HG02610 (cell line): ENCODE data around the gene H3-3A.

Source experiments
- ATAC-seq: cut with Tn5 transposase; IDR thresholded peaks from one replicate; pipeline ENCODE4 v1.9.1; 2021; ENCODE audit warnings: mild to moderate bottlenecking, moderate library complexity; ENCODE audit not compliant: unreplicated experiment

Gene H3-3A

GRCh38 chr1:226110249-226111097 lies 48.0 kb downstream of the H3-3A start:
- peak; percentile 81 for ATAC-seq

DNA sequence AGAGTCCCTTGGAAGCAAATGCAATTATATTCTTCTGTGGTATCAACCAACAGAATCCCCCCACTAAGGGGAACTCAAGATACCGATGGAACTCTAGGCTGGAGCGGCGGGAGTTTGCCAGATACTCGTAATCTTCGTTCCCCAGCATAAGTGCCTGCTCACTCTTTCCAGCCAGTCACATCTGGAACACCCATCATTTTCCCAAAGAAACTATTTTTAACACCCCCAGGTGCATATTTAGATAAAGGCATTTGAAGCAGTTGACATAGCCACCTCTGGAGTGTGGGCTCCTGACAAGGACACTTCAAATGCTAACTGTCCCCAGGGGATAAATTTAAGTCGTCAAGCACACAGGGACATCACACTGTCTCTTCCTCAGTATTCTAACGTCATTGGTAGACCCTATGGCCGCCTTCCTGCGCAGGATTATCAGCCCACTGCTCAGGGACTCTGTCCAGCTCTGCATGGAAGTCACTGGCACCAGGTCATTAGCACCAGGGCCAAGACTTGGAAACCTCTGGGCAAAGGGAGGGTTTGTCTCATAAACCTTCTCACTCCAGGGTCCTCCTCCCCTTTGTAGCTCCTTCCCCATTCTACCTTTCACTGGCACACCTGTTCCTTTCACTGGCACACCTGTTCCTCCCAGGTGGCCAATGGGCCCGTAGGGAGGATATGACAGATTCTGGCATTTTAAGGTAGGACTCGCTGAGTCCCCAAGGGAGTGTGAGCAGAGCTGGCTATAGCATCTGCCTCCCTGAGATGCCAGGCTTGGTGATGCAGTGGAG lies 48.8 kb downstream of the H3-3A start:
- ATAC-seq, result no peak

GRCh38 chr1:226111883-226112261 lies 49.4 kb downstream of the H3-3A start:
- ATAC-seq, result no peak

- ATAC-seq, result no peak
Observed at GRCh38 chr1:226112626-226113025, 50.1 kb downstream of the H3-3A start.

- no peak for ATAC-seq
Observed at GRCh38 chr1:226116673-226117072, 54.2 kb downstream of the H3-3A start.

DNA sequence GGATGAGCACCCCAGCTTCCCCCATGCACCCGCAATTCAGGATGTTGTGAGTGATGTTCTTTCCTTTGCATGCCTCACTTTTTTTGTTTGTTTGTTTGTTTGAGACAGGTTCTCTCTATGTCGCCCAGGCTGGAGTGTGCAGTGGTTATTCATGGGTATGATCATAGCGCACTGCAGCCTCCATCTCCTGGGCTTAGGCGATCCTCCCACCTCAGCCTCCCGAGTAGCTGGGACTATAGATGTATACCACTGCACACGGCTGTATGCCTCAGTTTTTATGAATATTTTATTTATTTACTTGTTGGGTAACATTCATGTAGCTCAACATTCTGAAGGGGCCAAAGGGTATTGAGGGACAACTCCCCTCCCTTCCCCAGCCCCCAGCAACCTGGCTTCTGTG lies 54.8 kb downstream of the H3-3A start:
- no peak for ATAC-seq

- no peak for ATAC-seq
Observed at GRCh38 chr1:226118357-226118756, 55.8 kb downstream of the H3-3A start.

DNA sequence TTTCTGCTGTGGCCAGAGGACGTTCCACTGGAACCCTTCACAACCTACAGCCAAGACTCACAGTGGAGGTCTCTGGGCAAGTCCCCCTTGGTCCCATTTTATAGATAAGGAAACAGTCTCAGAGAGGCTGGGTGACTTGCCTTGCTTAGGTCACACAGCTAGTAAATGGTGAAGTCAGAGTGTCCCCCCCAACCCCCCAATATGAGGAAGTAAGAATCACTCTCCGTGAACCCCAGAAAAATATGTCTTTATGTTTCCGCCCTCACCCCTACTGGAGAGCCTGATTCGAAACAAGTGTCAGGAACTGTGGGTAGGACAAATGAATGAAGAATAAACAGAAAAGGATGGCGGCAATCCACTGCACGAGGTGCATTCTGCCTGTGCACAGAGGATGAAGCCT lies 56.7 kb downstream of the H3-3A start:
- ATAC-seq, result no peak

GRCh38 chr1:226120398-226120797 lies 57.9 kb downstream of the H3-3A start:
- ATAC-seq, result no peak

DNA sequence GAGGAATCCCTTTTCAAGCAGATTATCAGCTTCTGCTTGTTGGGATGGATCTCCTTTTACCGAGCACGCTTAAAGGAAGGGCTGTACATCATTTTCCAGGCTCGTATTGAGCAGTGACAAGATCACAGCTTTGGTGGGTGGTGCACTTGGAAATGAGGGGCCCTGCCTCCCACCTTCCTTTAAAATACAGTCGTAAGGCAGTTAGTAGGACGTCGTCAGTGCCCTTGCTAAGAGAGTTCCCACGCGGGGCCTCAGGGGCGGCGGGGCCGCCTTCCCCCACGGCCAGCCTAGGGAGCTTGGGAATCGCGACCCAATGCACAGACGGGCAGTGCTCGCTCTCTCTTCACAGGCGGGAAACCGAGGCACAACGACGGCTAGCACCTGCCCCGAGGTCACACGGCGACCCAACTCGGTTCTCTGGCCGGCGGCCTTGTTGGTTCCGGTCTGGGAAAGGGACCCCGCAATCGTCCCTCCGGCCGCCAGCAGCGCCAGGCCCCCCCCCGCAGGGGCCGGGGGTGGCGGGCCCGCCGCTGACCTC lies 58.6 kb downstream of the H3-3A start:
- ATAC-seq, result no peak
